Liver (tissue), 9 donors: ENCODE measurements around the gene ZBP1. TPM values are rescaled to one million over a fixed set of nuclear protein-coding genes. Genes with fewer than 3 reads are reported as not detected.

Experiments used
- DNase-seq: peaks from one replicate; pipeline ENCODE4 v3.0.0-alpha.2; 2017; ENCODE audit warnings: low spot score
- H3K27ac ChIP-seq, 2 donors: one replicate each; pipeline ENCODE4 v1.7.0; 2013; ENCODE audit warnings: inconsistent platforms in 2 of 2, low read length in 2 of 2, control low read depth in 1 of 2, low read depth in 1 of 2, mild to moderate bottlenecking in 1 of 2
- H3K27me3 ChIP-seq, 4 donors: one replicate each; pipeline versions ENCODE4 v1.6.1 to v1.7.0; 2013; ENCODE audit warnings: low read length in 3 of 4, inconsistent platforms in 1 of 4, mild to moderate bottlenecking in 1 of 4, moderate library complexity in 1 of 4; ENCODE audit not compliant: control insufficient read depth in 4 of 4, insufficient read depth in 4 of 4
- H3K36me3 ChIP-seq, 4 donors: one replicate each; pipeline versions ENCODE4 v1.6.1 to v1.7.0; 2013; ENCODE audit warnings: low read length in 3 of 4, mild to moderate bottlenecking in 3 of 4, low read depth in 1 of 4, moderate library complexity in 1 of 4; ENCODE audit not compliant: control insufficient read depth in 4 of 4, insufficient read depth in 3 of 4
- H3K4me1 ChIP-seq, 4 donors: one replicate each; pipeline versions ENCODE4 v1.6.1 to v1.7.0; 2013; ENCODE audit warnings: low read length in 3 of 4, mild to moderate bottlenecking in 3 of 4, moderate library complexity in 1 of 4; ENCODE audit not compliant: control insufficient read depth in 4 of 4, insufficient read depth in 4 of 4
- H3K4me3 ChIP-seq, 3 donors: one replicate each; pipeline versions ENCODE4 v1.6.1 to v1.7.0; 2013; ENCODE audit warnings: low read length in 3 of 3, control low read depth in 1 of 3, low read depth in 1 of 3, mild to moderate bottlenecking in 1 of 3
- H3K9ac ChIP-seq, 2 donors: one replicate each; pipeline ENCODE4 v1.7.0; 2013; ENCODE audit warnings: low read length in 2 of 2, mild to moderate bottlenecking in 2 of 2, moderate library complexity in 2 of 2, control low read depth in 1 of 2, low read depth in 1 of 2
- H3K9me3 ChIP-seq, 4 donors: one replicate each; pipeline versions ENCODE4 v1.6.1 to v1.7.0; 2013; ENCODE audit warnings: low read length in 3 of 4; ENCODE audit not compliant: control insufficient read depth in 4 of 4
- EGR1 ChIP-seq, 2 donors: IDR thresholded peaks; 2 replicates each; pipeline ENCODE4 v1.6.1; 2016 to 2018; ENCODE audit warnings: antibody characterized with exemption in 2 of 2, low read depth in 2 of 2
- FOXA1 ChIP-seq: IDR thresholded peaks from 2 replicates; pipeline ENCODE4 v1.6.1; 2016; ENCODE audit warnings: antibody characterized with exemption
- FOXA2 ChIP-seq: IDR thresholded peaks from 2 replicates; pipeline ENCODE4 v1.6.1; 2016; ENCODE audit warnings: antibody characterized with exemption
- GABPA ChIP-seq, 2 donors: IDR thresholded peaks in 1 of 2; conservative IDR thresholded peaks in 1 of 2; 2 replicates each; pipeline ENCODE4 v1.6.1; 2016; ENCODE audit warnings: antibody characterized with exemption in 2 of 2, mild to moderate bottlenecking in 1 of 2, moderate library complexity in 1 of 2
- HNF4A ChIP-seq, 2 donors: conservative IDR thresholded peaks; 2 replicates each; pipeline ENCODE4 v1.6.1; 2016; ENCODE audit warnings: antibody characterized with exemption in 2 of 2, mild to moderate bottlenecking in 2 of 2
- HNF4G ChIP-seq: IDR thresholded peaks from 2 replicates; pipeline ENCODE4 v1.6.1; 2016; ENCODE audit warnings: antibody characterized with exemption
- JUND ChIP-seq, 2 donors: IDR thresholded peaks; 2 replicates each; pipeline ENCODE4 v1.6.1; 2016; ENCODE audit warnings: antibody characterized with exemption in 2 of 2
- NR2F2 ChIP-seq: IDR thresholded peaks from 2 replicates; pipeline ENCODE4 v1.6.1; 2016; ENCODE audit warnings: antibody characterized with exemption
- RAD21 ChIP-seq, 2 donors: IDR thresholded peaks; 2 replicates each; pipeline ENCODE4 v1.6.1; 2016; ENCODE audit warnings: antibody characterized with exemption in 2 of 2, mild to moderate bottlenecking in 2 of 2
- RXRA ChIP-seq, 2 donors: IDR thresholded peaks; 2 replicates each; pipeline ENCODE4 v1.6.1; 2017 to 2018; ENCODE audit warnings: antibody characterized with exemption in 2 of 2, mild to moderate bottlenecking in 1 of 2
- SP1 ChIP-seq: IDR thresholded peaks from 2 replicates; pipeline ENCODE4 v1.6.1; 2018; ENCODE audit warnings: antibody characterized with exemption, mild to moderate bottlenecking
- TAF1 ChIP-seq: conservative IDR thresholded peaks from 2 replicates; pipeline ENCODE4 v1.6.1; 2016; ENCODE audit warnings: antibody characterized with exemption, mild to moderate bottlenecking
- YY1 ChIP-seq: IDR thresholded peaks from 2 replicates; pipeline ENCODE4 v1.6.1; 2016; ENCODE audit warnings: antibody characterized with exemption, mild to moderate bottlenecking
- ZBTB33 ChIP-seq: IDR thresholded peaks from 2 replicates; pipeline ENCODE4 v1.6.1; 2016; ENCODE audit warnings: antibody characterized with exemption
- WGBS: extraction: QIAGEN DNeasy Blood & Tissue Kit; methylation state at CpG from one replicate; pipeline ENCODE4 v1.1.7; 2013; 5-methylcytosine and 5-hydroxymethylcytosine counted together
- polyA plus RNA-seq, 2 donors: library from polyadenylated mRNA; stranded (reverse) in 1 of 2; unstranded in 1 of 2; fragments of 200-250 nt in 1 of 2; fragments of >200 nt in 1 of 2; fragmentation: Nextera tagmentation in 1 of 2; extraction: Ambion mirVana in 1 of 2; gene quantifications; one replicate each; pipeline versions ENCODE4 v1.2.1 to v1.2.3, GENCODE V29; 2013 to 2015
- total RNA-seq, 2 donors: library from RNA; depleted of rRNA; stranded (reverse); fragments of >200 nt; gene quantifications; one replicate each; pipeline ENCODE4 v1.2.3, GENCODE V29; 2014
- TF ChIP-seq, protein P1 (sequence below): fragments of 150-350 bp; IDR thresholded peaks from 2 replicates; pipeline ENCODE4 v1.5.1; 2017; ENCODE audit warnings: improper control_type of control experiment, low read depth, low read length; ENCODE audit not compliant: missing input control
- TF ChIP-seq, protein P2 (sequence below): IDR thresholded peaks from 2 replicates; pipeline ENCODE4 v1.6.1; 2016; ENCODE audit warnings: antibody characterized with exemption
- TF ChIP-seq, protein P3 (sequence below): IDR thresholded peaks from 2 replicates; pipeline ENCODE4 v1.6.1; 2016; ENCODE audit warnings: antibody characterized with exemption, mild to moderate bottlenecking
- TF ChIP-seq, protein P4 (sequence below): IDR thresholded peaks from 2 replicates; pipeline ENCODE4 v1.6.1; 2016; ENCODE audit warnings: antibody characterized with exemption
- donor health status: healthy.
- donor health status: healthy.
- donor health status: healthy.
- donor health status: healthy.
- donor health status: healthy.

The ZBP1 gene, protein sequence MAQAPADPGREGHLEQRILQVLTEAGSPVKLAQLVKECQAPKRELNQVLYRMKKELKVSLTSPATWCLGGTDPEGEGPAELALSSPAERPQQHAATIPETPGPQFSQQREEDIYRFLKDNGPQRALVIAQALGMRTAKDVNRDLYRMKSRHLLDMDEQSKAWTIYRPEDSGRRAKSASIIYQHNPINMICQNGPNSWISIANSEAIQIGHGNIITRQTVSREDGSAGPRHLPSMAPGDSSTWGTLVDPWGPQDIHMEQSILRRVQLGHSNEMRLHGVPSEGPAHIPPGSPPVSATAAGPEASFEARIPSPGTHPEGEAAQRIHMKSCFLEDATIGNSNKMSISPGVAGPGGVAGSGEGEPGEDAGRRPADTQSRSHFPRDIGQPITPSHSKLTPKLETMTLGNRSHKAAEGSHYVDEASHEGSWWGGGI
- under 1 TPM; 0.14 to 0.42 TPM for total RNA-seq
- under 1 TPM; 0.06 to 0.13 TPM for polyA plus RNA-seq

DNA sequence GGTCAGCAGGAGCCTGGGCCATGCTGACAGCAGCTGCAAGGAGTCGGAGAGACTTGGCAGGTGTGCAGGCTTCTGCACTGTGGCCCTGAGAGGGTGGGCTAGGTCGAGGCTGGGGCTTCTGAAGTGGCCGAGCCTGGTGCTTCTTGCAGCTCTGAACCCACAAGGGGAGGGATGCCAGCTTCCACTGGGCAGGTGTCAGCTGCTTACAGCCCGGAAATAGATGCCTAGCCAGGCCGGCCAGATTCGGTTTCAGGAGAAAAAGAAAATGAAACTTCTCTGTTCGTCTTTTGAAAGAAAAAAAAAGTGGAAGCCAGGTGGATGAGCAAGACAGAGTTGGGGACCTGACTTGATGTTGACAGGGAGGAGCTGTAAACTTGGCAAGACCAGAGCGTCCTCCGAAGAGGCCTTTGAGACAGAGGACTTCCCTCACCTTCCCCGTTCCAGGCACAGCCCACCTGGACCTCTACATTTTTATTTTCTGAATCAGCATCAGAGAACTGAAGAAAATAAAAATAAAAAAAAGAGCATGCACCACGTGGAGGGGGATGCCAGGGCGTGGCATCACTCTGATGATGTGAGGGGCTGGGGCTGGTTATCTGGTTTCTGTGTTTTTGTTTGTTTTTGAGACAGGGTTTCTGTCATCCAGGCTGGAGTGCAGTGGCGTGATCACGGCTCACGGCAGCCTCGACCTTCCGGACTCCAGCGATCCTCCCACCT, at the start of gene ZBP1:
ZBP1 (minus strand) TSS at position 153 of the 717 bp plus-strand sequence; CDS start at position 22, 131 bp downstream.
- peaks cover 0 to 10% (median 7%) of the 10 kb centered on the region in 4 donors for H3K9me3 ChIP-seq
- H3K9ac ChIP-seq, result no peak within 1 kb of the TSS
- 55% methylated on average over 18 of the region's 18 CpGs for WGBS
- H3K4me3 ChIP-seq, result no peak within 1 kb of the TSS
- no peaks in the 10 kb centered on the region for H3K36me3 ChIP-seq
- peak within 1 kb of the TSS; percentile 10 to 39 for H3K27ac ChIP-seq
- no peaks in the 10 kb centered on the region for H3K27me3 ChIP-seq
- no peaks in the 10 kb centered on the region for H3K4me1 ChIP-seq
- no peak for DNase-seq
- no peak for TF ChIP-seq JUND (IDR thresholded peaks at IDR 0.05)
- no peak for TF ChIP-seq EGR1 (IDR thresholded peaks at IDR 0.05; ENCODE audit: low read depth in 2 of 2)
- no peak for TF ChIP-seq FOXA1
- TF ChIP-seq, protein P1, sequence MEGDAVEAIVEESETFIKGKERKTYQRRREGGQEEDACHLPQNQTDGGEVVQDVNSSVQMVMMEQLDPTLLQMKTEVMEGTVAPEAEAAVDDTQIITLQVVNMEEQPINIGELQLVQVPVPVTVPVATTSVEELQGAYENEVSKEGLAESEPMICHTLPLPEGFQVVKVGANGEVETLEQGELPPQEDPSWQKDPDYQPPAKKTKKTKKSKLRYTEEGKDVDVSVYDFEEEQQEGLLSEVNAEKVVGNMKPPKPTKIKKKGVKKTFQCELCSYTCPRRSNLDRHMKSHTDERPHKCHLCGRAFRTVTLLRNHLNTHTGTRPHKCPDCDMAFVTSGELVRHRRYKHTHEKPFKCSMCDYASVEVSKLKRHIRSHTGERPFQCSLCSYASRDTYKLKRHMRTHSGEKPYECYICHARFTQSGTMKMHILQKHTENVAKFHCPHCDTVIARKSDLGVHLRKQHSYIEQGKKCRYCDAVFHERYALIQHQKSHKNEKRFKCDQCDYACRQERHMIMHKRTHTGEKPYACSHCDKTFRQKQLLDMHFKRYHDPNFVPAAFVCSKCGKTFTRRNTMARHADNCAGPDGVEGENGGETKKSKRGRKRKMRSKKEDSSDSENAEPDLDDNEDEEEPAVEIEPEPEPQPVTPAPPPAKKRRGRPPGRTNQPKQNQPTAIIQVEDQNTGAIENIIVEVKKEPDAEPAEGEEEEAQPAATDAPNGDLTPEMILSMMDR, result no peak
- TF ChIP-seq, protein P2, sequence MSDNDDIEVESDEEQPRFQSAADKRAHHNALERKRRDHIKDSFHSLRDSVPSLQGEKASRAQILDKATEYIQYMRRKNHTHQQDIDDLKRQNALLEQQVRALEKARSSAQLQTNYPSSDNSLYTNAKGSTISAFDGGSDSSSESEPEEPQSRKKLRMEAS, result no peak
- TF ChIP-seq SP1, result no peak
- TF ChIP-seq, protein P3, sequence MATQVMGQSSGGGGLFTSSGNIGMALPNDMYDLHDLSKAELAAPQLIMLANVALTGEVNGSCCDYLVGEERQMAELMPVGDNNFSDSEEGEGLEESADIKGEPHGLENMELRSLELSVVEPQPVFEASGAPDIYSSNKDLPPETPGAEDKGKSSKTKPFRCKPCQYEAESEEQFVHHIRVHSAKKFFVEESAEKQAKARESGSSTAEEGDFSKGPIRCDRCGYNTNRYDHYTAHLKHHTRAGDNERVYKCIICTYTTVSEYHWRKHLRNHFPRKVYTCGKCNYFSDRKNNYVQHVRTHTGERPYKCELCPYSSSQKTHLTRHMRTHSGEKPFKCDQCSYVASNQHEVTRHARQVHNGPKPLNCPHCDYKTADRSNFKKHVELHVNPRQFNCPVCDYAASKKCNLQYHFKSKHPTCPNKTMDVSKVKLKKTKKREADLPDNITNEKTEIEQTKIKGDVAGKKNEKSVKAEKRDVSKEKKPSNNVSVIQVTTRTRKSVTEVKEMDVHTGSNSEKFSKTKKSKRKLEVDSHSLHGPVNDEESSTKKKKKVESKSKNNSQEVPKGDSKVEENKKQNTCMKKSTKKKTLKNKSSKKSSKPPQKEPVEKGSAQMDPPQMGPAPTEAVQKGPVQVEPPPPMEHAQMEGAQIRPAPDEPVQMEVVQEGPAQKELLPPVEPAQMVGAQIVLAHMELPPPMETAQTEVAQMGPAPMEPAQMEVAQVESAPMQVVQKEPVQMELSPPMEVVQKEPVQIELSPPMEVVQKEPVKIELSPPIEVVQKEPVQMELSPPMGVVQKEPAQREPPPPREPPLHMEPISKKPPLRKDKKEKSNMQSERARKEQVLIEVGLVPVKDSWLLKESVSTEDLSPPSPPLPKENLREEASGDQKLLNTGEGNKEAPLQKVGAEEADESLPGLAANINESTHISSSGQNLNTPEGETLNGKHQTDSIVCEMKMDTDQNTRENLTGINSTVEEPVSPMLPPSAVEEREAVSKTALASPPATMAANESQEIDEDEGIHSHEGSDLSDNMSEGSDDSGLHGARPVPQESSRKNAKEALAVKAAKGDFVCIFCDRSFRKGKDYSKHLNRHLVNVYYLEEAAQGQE, result no peak
- no peak for TF ChIP-seq HNF4G
- no peak for TF ChIP-seq ZBTB33
- TF ChIP-seq RAD21 (IDR thresholded peaks at IDR 0.05), result no peak
- no peak for TF ChIP-seq YY1
- no peak for TF ChIP-seq NR2F2
- TF ChIP-seq, protein P4, sequence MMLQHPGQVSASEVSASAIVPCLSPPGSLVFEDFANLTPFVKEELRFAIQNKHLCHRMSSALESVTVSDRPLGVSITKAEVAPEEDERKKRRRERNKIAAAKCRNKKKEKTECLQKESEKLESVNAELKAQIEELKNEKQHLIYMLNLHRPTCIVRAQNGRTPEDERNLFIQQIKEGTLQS, result no peak
- TF ChIP-seq TAF1, result no peak
- TF ChIP-seq FOXA2, result no peak
- no peak for TF ChIP-seq GABPA (IDR thresholded peaks at IDR 0.05 in 1 of 2, conservative IDR thresholded peaks at IDR 0.05 in 1 of 2)
- no peak for TF ChIP-seq RXRA (IDR thresholded peaks at IDR 0.05)
- TF ChIP-seq HNF4A (conservative IDR thresholded peaks at IDR 0.05), result no peak
